ENCODE results near the gene STK38. TPM values are rescaled to one million over a fixed set of nuclear protein-coding genes. Genes with fewer than 3 reads are reported as not detected.

Gene STK38
- total and polyA plus RNA-seq, 2 of the 4 experiments (the other 2 are of a cell fraction) = 10.6 to 19.7 TPM

DNA sequence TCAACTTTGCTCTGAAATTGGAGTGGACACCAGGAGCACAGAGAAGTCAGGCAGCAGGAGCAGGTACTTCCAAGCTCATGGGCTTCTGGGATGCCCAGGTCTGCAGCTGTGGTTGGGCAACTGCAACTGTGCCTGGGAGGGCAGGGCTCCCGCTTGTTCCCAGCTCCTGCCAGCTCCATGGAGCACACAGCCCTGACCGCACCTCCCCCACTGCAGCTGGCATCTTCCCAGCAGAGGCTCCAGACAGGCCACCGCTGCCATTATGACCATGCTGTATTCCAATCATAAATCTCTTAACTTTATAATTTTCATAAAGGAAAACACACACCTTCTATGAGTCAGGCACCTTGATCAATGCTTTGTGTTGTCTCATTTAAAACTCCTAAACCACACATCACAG lies 36.9 kb downstream of the STK38 start:
- Histone ChIP-seq H4K91ac (ENCODE audit: insufficient read depth, low read depth, low read length) (no peak overlapping the region), H4K20me1 (ENCODE audit: insufficient read depth, low read length) (no peaks in the 10 kb centered on the region; the same call in 1 of the 2 replicates), H3K36me3 (ENCODE audit: control insufficient read depth, insufficient read depth, low read length) (peaks cover 26% of the 10 kb centered on the region), H2AK5ac (ENCODE audit: low read depth, low read length) (no peak overlapping the region), H2BK20ac (ENCODE audit: low read depth, low read length) (no peak overlapping the region), H3K9me1 (ENCODE audit: insufficient read depth, low read length) (no peaks in the 10 kb centered on the region), H4K5ac (ENCODE audit: low read depth, low read length) (no peak overlapping the region), H3K9me3 (ENCODE audit: control insufficient read depth, insufficient read depth, low read length) (no peaks in the 10 kb centered on the region), H3K14ac (replicated peaks; ENCODE audit: low read depth, low read length) (no peak overlapping the region), H3K27ac (ENCODE audit: insufficient read depth, low read length) (no peak overlapping the region), H3K23ac (ENCODE audit: low read depth, low read length) (no peak overlapping the region), H3K4me1 (ENCODE audit: control insufficient read depth, insufficient read depth, low read length) (no peaks in the 10 kb centered on the region), H3K79me1 (ENCODE audit: low read depth in 1 of 2, low read length in 2 of 2) (peaks cover 0 to 3% of the 10 kb centered on the region in 2 experiments; a peak in 2 of 4 replicates), H4K8ac (ENCODE audit: low read depth in 2 of 2, low read length in 2 of 2) (no peak overlapping the region), H3K27me3 (ENCODE audit: control insufficient read depth, insufficient read depth, low read length) (no peaks in the 10 kb centered on the region), H2AK9ac (replicated peaks; ENCODE audit: low read depth, low read length, poor library complexity) (no peak overlapping the region), H3K4me3 (ENCODE audit: insufficient read depth, low read depth, low read length) (no peak overlapping the region), H3K4ac (ENCODE audit: low read depth, low read length) (no peak overlapping the region), H3K9ac (ENCODE audit: low read depth, low read length) (no peak overlapping the region), H2BK15ac (ENCODE audit: low read depth, low read length) (no peak overlapping the region), H3K4me2 (ENCODE audit: low read depth, low read length) (no peak overlapping the region), H3K56ac (ENCODE audit: extremely low read depth, insufficient read depth, low read length) (no peak overlapping the region), H2BK5ac (ENCODE audit: low read depth, low read length, poor library complexity, severe bottlenecking) (no peak overlapping the region), H2BK120ac (ENCODE audit: low read depth, low read length) (no peak overlapping the region), H3K18ac (ENCODE audit: low read depth, low read length) (no peak overlapping the region), H2AFZ (replicated peaks; ENCODE audit: low read length, poor library complexity) (no peak overlapping the region)
- DNase-seq = no peak
- no peak for TF ChIP-seq POLR2A (IDR thresholded peaks at IDR 0.05; ENCODE audit: low read depth, low read length)
- no peak for TF ChIP-seq RFX5 (IDR thresholded peaks at IDR 0.05; ENCODE audit: low read depth, low read length)
- TF ChIP-seq, protein P1, sequence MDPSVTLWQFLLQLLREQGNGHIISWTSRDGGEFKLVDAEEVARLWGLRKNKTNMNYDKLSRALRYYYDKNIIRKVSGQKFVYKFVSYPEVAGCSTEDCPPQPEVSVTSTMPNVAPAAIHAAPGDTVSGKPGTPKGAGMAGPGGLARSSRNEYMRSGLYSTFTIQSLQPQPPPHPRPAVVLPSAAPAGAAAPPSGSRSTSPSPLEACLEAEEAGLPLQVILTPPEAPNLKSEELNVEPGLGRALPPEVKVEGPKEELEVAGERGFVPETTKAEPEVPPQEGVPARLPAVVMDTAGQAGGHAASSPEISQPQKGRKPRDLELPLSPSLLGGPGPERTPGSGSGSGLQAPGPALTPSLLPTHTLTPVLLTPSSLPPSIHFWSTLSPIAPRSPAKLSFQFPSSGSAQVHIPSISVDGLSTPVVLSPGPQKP (IDR thresholded peaks at IDR 0.05; ENCODE audit: borderline replicate concordance, low read depth, low read length) = no peak
- no peak for TF ChIP-seq CHD1 (IDR thresholded peaks at IDR 0.05; ENCODE audit: low read depth, low read length)
- TF ChIP-seq, protein P2, sequence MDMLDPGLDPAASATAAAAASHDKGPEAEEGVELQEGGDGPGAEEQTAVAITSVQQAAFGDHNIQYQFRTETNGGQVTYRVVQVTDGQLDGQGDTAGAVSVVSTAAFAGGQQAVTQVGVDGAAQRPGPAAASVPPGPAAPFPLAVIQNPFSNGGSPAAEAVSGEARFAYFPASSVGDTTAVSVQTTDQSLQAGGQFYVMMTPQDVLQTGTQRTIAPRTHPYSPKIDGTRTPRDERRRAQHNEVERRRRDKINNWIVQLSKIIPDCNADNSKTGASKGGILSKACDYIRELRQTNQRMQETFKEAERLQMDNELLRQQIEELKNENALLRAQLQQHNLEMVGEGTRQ (IDR thresholded peaks at IDR 0.05; ENCODE audit: low read depth, low read length) = no peak
- TF ChIP-seq SMC3 (IDR thresholded peaks at IDR 0.05; ENCODE audit: low read depth, low read length) = no peak
- no peak for ATAC-seq (ENCODE audit: low read depth)
- in situ Hi-C loops (cut with MboI; ENCODE audit: low sequenced_read_pairs) = no loop called here
- ChIA-PET CTCF (no interaction called here), POLR2A (ENCODE audit: unreplicated experiment) (no interaction called here)
- intact Hi-C loops (cut with micrococcal nuclease) = no loop called here
- no TSS peak for BruUV-seq (replicated peaks)
- WGBS, 2 experiments (ENCODE audit: extremely low coverage in 2 of 2, insufficient read length in 1 of 2) = no CpG with 5 or more reads among the region's 3 CpGs
- dilution Hi-C loops (cut with HindIII; ENCODE audit: low sequenced_read_pairs, unreplicated experiment) = no loop called here
